Kidney (tissue), 14 donors: Measurements from ENCODE around the gene FMN2. TPM values are rescaled to one million over a fixed set of nuclear protein-coding genes. Genes with fewer than 3 reads are reported as not detected.
A peak's percentile ranks its signal among the peaks of the same experiment; 100 is the strongest.

Experiments
- DNase-seq, 5 donors: peaks; one replicate each; pipeline ENCODE4 v3.0.0-alpha.2; 2013 to 2020
- FAIRE-seq: peaks from 2 replicates; lab custom pipeline; 2012; peaks lifted over from hg19 to GRCh38; lab: Jason Lieb, UNC
- H3K27ac ChIP-seq, 2 donors: one replicate each; pipeline ENCODE4 v1.7.0; 2013; ENCODE audit warnings: low read depth in 2 of 2, low read length in 2 of 2, inconsistent platforms in 1 of 2
- H3K27me3 ChIP-seq: one replicate; pipeline ENCODE4 v1.7.1; 2013; ENCODE audit warnings: low read length, inconsistent platforms; ENCODE audit not compliant: control insufficient read depth, insufficient read depth
- H3K36me3 ChIP-seq, 3 donors: one replicate each; pipeline versions ENCODE4 v1.7.0 to v1.7.1; 2013; ENCODE audit warnings: low read length in 3 of 3, control low read depth in 1 of 3, inconsistent platforms in 1 of 3; ENCODE audit not compliant: insufficient read depth in 3 of 3, control insufficient read depth in 2 of 3
- H3K4me1 ChIP-seq, 3 donors: one replicate each; pipeline versions ENCODE4 v1.7.0 to v1.7.1; 2013; ENCODE audit warnings: low read length in 3 of 3, inconsistent platforms in 1 of 3, low read depth in 1 of 3; ENCODE audit not compliant: control insufficient read depth in 2 of 3, insufficient read depth in 2 of 3
- H3K4me3 ChIP-seq, 3 donors: one replicate each; pipeline versions ENCODE4 v1.7.0 to v1.8.1; 2013; ENCODE audit warnings: low read length in 3 of 3, control low read depth in 1 of 3, inconsistent platforms in 1 of 3
- H3K9ac ChIP-seq, 3 donors: one replicate each; pipeline versions ENCODE4 v1.7.0 to v1.7.1; 2013; ENCODE audit warnings: low read length in 3 of 3, control low read depth in 1 of 3, inconsistent platforms in 1 of 3
- H3K9me3 ChIP-seq, 3 donors: one replicate each; pipeline versions ENCODE4 v1.7.0 to v1.7.1; 2013; ENCODE audit warnings: low read length in 3 of 3, control low read depth in 1 of 3, inconsistent platforms in 1 of 3; ENCODE audit not compliant: control insufficient read depth in 2 of 3, insufficient read depth in 1 of 3
- CTCF ChIP-seq: IDR thresholded peaks from 3 replicates; pipeline ENCODE4 v1.5.1; 2012; ENCODE audit warnings: mild to moderate bottlenecking, moderate library complexity, borderline replicate concordance; ENCODE audit not compliant: insufficient read depth; ENCODE audit errors: extremely low read depth
- intact Hi-C: fragments of 100-400 bp; cut with DNase I; formaldehyde crosslinking; loops from one replicate; pipeline ENCODE4 v1.11.1; 2022
- polyA plus RNA-seq: library from polyadenylated mRNA; stranded (reverse); fragments of 350-450 nt; fragmentation: Illumina TruSeq; extraction: RNeasy Lipid Tissue Mini Kit (QIAGEN cat#74804); gene quantifications from one replicate; pipeline ENCODE4 v1.2.3, GENCODE V29; 2014; ENCODE audit warnings: low read depth, low replicate concordance; ENCODE audit not compliant: insufficient read depth
- total RNA-seq: library from RNA; stranded (reverse); fragmentation: NEBNext Ultra II Directional; extraction: Animal tissue kit (Norgen Biotek cat#: 25700); gene quantifications from one replicate; pipeline ENCODE4 v1.2.1, GENCODE V29; 2021
- donor health status: control.
- donor health status: control.
- donor health status: control.
- donor health status: control.
- donor health status: control.
- donor health status: DM: yes; HTN: yes; CAD: no.
- donor health status: Normal renal cell carcinoma (clear cell type).

The FMN2 gene
- total and polyA plus RNA-seq, 2 donors from 2014 or later, result 0.06 to 3.4 TPM

- H3K9ac ChIP-seq, result no peak overlapping the region
- H3K4me3 ChIP-seq, result no peak overlapping the region
- no peaks in the 10 kb centered on the region for H3K27me3 ChIP-seq
- no peak for FAIRE-seq
- intact Hi-C loops, result no loop called here
- H3K36me3 ChIP-seq, result no peaks in the 10 kb centered on the region
- no peak for DNase-seq
- no peak for TF ChIP-seq CTCF
- H3K27ac ChIP-seq, result no peak overlapping the region
- H3K9me3 ChIP-seq, result no peaks in the 10 kb centered on the region
- H3K4me1 ChIP-seq, result no peaks in the 10 kb centered on the region
Observed at GRCh38 chr1:240478536-240478935, 386.9 kb downstream of the FMN2 start.

- TF ChIP-seq CTCF, result no peak
- no peak for FAIRE-seq
Observed at GRCh38 chr1:240484804-240485443, 393.2 kb downstream of the FMN2 start.

GRCh38 chr1:240486611-240487010, 394.9 kb downstream of the FMN2 start:
- Histone ChIP-seq H3K4me3 (no peak overlapping the region), H3K27ac (no peak overlapping the region), H3K36me3 (no peaks in the 10 kb centered on the region), H3K27me3 (no peaks in the 10 kb centered on the region), H3K4me1 (no peaks in the 10 kb centered on the region), H3K9ac (no peak overlapping the region), H3K9me3 (no peaks in the 10 kb centered on the region)
- intact Hi-C loops, result no loop called here
- FAIRE-seq, result no peak
- peak in 2 of 5 donors; percentile 22 to 36 for DNase-seq
- no peak for TF ChIP-seq CTCF

More at GRCh38 chr1:240484804-240485443, 393.2 kb downstream of the FMN2 start:
- intact Hi-C loops, result no loop called here
- H3K36me3 ChIP-seq, result no peaks in the 10 kb centered on the region
- H3K4me3 ChIP-seq, result no peak overlapping the region
- H3K9ac ChIP-seq, result no peak overlapping the region
- DNase-seq, result peak in 2 of 5 donors; percentile 22 to 24
- no peaks in the 10 kb centered on the region for H3K27me3 ChIP-seq
- no peaks in the 10 kb centered on the region for H3K4me1 ChIP-seq
- H3K9me3 ChIP-seq, result no peaks in the 10 kb centered on the region
- no peak overlapping the region for H3K27ac ChIP-seq
